K562 (cell line): ENCODE results near the gene MAP3K14.

Experiments
- EZH2 ChIP-seq: IDR thresholded peaks from 2 replicates; pipeline ENCODE4 v1.6.1; 2012; ENCODE audit warnings: low read depth, mild to moderate bottlenecking, inconsistent platforms, low read length, borderline replicate concordance
- MTA2 ChIP-seq: fragments of 450-650 bp; IDR thresholded peaks from 2 replicates; pipeline ENCODE4 v1.6.1; 2016; ENCODE audit warnings: low read depth
- MXI1 ChIP-seq: IDR thresholded peaks from 2 replicates; pipeline ENCODE4 v1.6.1; 2011; ENCODE audit warnings: low read depth, mild to moderate bottlenecking, improper control_type of control experiment, low read length
- NFIC ChIP-seq: fragments of 450-650 bp; IDR thresholded peaks from 2 replicates; pipeline ENCODE4 v1.6.1; 2017; ENCODE audit warnings: mild to moderate bottlenecking, inconsistent platforms
- SMAD4 ChIP-seq: fragments of 250-450 bp; sonication (Bioruptor Pico); conservative IDR thresholded peaks from 2 replicates; pipeline ENCODE4 v1.8.0; 2021; ENCODE audit warnings: inconsistent platforms, mild to moderate bottlenecking, moderate library complexity
- TCF7L2 ChIP-seq: fragments of 150-350 bp; IDR thresholded peaks from 2 replicates; pipeline ENCODE4 v1.6.1; 2016; ENCODE audit warnings: low read depth, mild to moderate bottlenecking, low read length, moderate library complexity
- TF ChIP-seq, protein P1 (sequence below), 3 experiments: IDR thresholded peaks in 2 of 3; conservative IDR thresholded peaks in 1 of 3; 2 replicates each; pipeline ENCODE4 v1.5.1; 2011 to 2012; ENCODE audit warnings: low read length in 3 of 3, mild to moderate bottlenecking in 3 of 3, control low read depth in 2 of 3, improper control_type of control experiment in 1 of 3, inconsistent platforms in 1 of 3, low read depth in 1 of 3, mixed read lengths in 1 of 3, moderate library complexity in 1 of 3; ENCODE audit not compliant: insufficient read depth in 2 of 3

DNA sequence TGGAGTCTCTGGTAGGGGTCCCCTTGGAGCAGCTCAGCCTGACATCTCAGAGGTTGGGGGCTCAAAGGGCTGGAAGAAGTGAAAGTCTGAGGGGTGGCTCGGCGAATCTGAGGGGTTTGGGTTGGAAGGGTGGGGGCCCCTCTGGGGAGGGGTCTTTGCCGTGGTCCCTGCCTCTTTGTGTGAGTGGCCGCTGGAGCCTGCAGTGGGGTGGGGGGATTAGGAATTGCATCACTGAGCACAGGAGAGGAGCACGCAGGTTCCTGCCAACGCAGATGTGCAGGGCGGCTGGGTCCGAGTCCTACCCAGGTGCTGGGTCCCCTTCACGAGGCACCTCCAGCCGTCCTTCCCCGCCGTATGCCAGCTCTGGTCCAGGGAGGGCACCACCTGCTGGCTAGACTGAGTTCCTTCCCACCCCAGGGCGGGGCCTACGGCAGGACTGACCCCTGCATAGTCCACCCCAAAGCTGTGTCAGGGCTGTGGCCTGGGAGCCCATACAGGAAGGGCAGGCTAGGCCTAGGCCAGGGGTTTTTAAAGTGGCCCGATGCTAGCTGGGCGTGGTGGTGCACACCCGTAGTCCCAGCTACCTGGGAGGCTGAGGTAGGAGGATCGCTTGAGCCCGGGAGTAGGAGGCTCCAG lies 85.2 kb downstream of the MAP3K14 start:
- TF ChIP-seq MTA2 (no peak), TCF7L2 (no peak), NFIC (no peak), EZH2 (no peak), MXI1 (no peak), SMAD4 (CRISPR knock-in tag) (no peak)
- TF ChIP-seq, protein P1, sequence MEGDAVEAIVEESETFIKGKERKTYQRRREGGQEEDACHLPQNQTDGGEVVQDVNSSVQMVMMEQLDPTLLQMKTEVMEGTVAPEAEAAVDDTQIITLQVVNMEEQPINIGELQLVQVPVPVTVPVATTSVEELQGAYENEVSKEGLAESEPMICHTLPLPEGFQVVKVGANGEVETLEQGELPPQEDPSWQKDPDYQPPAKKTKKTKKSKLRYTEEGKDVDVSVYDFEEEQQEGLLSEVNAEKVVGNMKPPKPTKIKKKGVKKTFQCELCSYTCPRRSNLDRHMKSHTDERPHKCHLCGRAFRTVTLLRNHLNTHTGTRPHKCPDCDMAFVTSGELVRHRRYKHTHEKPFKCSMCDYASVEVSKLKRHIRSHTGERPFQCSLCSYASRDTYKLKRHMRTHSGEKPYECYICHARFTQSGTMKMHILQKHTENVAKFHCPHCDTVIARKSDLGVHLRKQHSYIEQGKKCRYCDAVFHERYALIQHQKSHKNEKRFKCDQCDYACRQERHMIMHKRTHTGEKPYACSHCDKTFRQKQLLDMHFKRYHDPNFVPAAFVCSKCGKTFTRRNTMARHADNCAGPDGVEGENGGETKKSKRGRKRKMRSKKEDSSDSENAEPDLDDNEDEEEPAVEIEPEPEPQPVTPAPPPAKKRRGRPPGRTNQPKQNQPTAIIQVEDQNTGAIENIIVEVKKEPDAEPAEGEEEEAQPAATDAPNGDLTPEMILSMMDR (IDR thresholded peaks at IDR 0.05 in 2 of 3, conservative IDR thresholded peaks at IDR 0.05 in 1 of 3; ENCODE audit: insufficient read depth in 2 of 3, low read depth in 1 of 3, low read length in 3 of 3), result peak; percentile 48 to 61 (median 53)
